Activated CD4-positive, alpha-beta T cell treated with anti-CD3 and anti-CD28 coated beads, Interleukin-2, amount 10 ng/mL, durations not matched to agents 7 days and 5 days (primary cell): ENCODE measurements around the gene FUT7. TPM values are rescaled to one million over a fixed set of nuclear protein-coding genes. Genes with fewer than 3 reads are reported as not detected.
A peak's percentile ranks its signal among the peaks of the same experiment; 100 is the strongest.

Experiments used
- CTCF ChIA-PET: fragments of 350-600 bp; sonication (Branson Sonifier 250); formaldehyde crosslinking; loops from one replicate; lab custom pipeline; 2021; ENCODE audit warnings: antibody characterized with exemption; lab: Charles Lee
- POLR2A ChIA-PET: fragments of 350-600 bp; sonication (Branson Sonifier 250); formaldehyde crosslinking; loops from one replicate; lab custom pipeline; 2021; ENCODE audit warnings: antibody characterized with exemption; lab: Charles Lee
- DNase-seq: peaks from one replicate; pipeline ENCODE4 v3.0.0-alpha.2; 2020
- H3K27ac Mint-ChIP-seq: one replicate; pipeline ENCODE4 v1.8.0; 2021; ENCODE audit warnings: mild to moderate bottlenecking, moderate library complexity, mixed read lengths
- H3K27me3 Mint-ChIP-seq: one replicate; pipeline ENCODE4 v1.8.0; 2021; ENCODE audit warnings: mixed read lengths
- H3K36me3 Mint-ChIP-seq: one replicate; pipeline ENCODE4 v1.8.0; 2021; ENCODE audit warnings: low read depth, mixed read lengths
- H3K4me1 Mint-ChIP-seq: one replicate; pipeline ENCODE4 v1.8.0; 2021; ENCODE audit warnings: mixed read lengths
- H3K4me3 Mint-ChIP-seq: one replicate; pipeline ENCODE4 v1.8.0; 2021; ENCODE audit warnings: mild to moderate bottlenecking, moderate library complexity, mixed read lengths
- H3K9me3 Mint-ChIP-seq: one replicate; pipeline ENCODE4 v1.8.0; 2021; ENCODE audit warnings: mixed read lengths
- total RNA-seq, 2 experiments: library from RNA; stranded (reverse); gene quantifications; one replicate each; pipeline ENCODE4 v1.2.3, GENCODE V29; 2021

FUT7 gene
- total RNA-seq, 2 experiments from 2014 or later: 8.9 to 10.3 TPM

- POLR2A ChIA-PET: no interaction called here
- no peaks in the 10 kb centered on the region for H3K9me3 Mint-ChIP-seq
- DNase-seq: no peak
- no peak overlapping the region for H3K27ac Mint-ChIP-seq
- no peak overlapping the region for H3K4me3 Mint-ChIP-seq
- H3K27me3 Mint-ChIP-seq: no peaks in the 10 kb centered on the region
- H3K36me3 Mint-ChIP-seq: peaks cover 3% of the 10 kb centered on the region
- peaks cover 36% of the 10 kb centered on the region for H3K4me1 Mint-ChIP-seq
- CTCF ChIA-PET: interaction anchor here (0.6 to 7.4 kb wide), 8 partner anchors 10 to 191 kb away, joined by 3 to 58 read pairs (median 4); partner anchors contain the start of genes MAN1B1 and NPDC1
Observed at GRCh38 chr9:137025517-137025966, 6.3 kb downstream of the FUT7 start.

GRCh38 chr9:137023583-137023991 lies 8.3 kb downstream of the FUT7 start:
- DNase-seq: no peak
- no peak overlapping the region for H3K27ac Mint-ChIP-seq
- no peaks in the 10 kb centered on the region for H3K9me3 Mint-ChIP-seq
- H3K4me3 Mint-ChIP-seq: no peak overlapping the region
- CTCF ChIA-PET: interaction anchor here (7.4 kb wide), 1 partner anchor 12 kb away, joined by 58 read pairs; no protein-coding TSS in a partner anchor
- peaks cover 19% of the 10 kb centered on the region for H3K4me1 Mint-ChIP-seq
- H3K27me3 Mint-ChIP-seq: no peaks in the 10 kb centered on the region
- peaks cover 3% of the 10 kb centered on the region for H3K36me3 Mint-ChIP-seq
- POLR2A ChIA-PET: interaction anchor here (0.6 kb wide), 1 partner anchor 198 kb away, joined by 9 read pairs; no protein-coding TSS in a partner anchor

- POLR2A ChIA-PET: no interaction called here
- Mint-ChIP-seq H3K9me3 (no peaks in the 10 kb centered on the region), H3K4me3 (no peak overlapping the region)
Observed at GRCh38 chr9:137023157-137023556, 8.7 kb downstream of the FUT7 start.

GRCh38 chr9:137022662-137023008 lies 9.3 kb downstream of the FUT7 start:
- no peaks in the 10 kb centered on the region for H3K27me3 Mint-ChIP-seq
- peaks cover 19% of the 10 kb centered on the region for H3K4me1 Mint-ChIP-seq
- ChIA-PET POLR2A (no interaction called here), CTCF (interaction anchor here (0.7 to 7.4 kb wide), 4 partner anchors 13 to 180 kb away, joined by 3 to 58 read pairs (median 4); partner anchors contain the start of gene AJM1)
- DNase-seq: no peak
- no peak overlapping the region for H3K4me3 Mint-ChIP-seq
- no peak overlapping the region for H3K27ac Mint-ChIP-seq
- H3K9me3 Mint-ChIP-seq: no peaks in the 10 kb centered on the region
- peaks cover 3% of the 10 kb centered on the region for H3K36me3 Mint-ChIP-seq

More at GRCh38 chr9:137023157-137023556, 8.7 kb downstream of the FUT7 start:
- Mint-ChIP-seq H3K36me3 (peaks cover 3% of the 10 kb centered on the region), H3K27ac (peak overlapping the region; percentile 25), H3K4me1 (peaks cover 19% of the 10 kb centered on the region), H3K27me3 (no peaks in the 10 kb centered on the region)
- DNase-seq: no peak
- CTCF ChIA-PET: interaction anchor here (1.3 to 7.4 kb wide), 2 partner anchors 12 to 15 kb away, joined by 4 to 58 read pairs; no protein-coding TSS in a partner anchor

- H3K4me1 Mint-ChIP-seq: peaks cover 16% of the 10 kb centered on the region
- H3K4me3 Mint-ChIP-seq: no peak overlapping the region
- no peaks in the 10 kb centered on the region for H3K27me3 Mint-ChIP-seq
- CTCF ChIA-PET: interaction anchor here (0.7 to 8.6 kb wide), 7 partner anchors 7 to 180 kb away, joined by 3 to 59 read pairs (median 4); partner anchors contain the start of genes ABCA2, AJM1, CLIC3 and FUT7
- peaks cover 3% of the 10 kb centered on the region for H3K36me3 Mint-ChIP-seq
- peak; percentile 75 for DNase-seq
- H3K27ac Mint-ChIP-seq: no peak overlapping the region
- H3K9me3 Mint-ChIP-seq: no peaks in the 10 kb centered on the region
- POLR2A ChIA-PET: no interaction called here
Observed at GRCh38 chr9:137021979-137022661, 9.8 kb downstream of the FUT7 start.

GRCh38 chr9:137021568-137021978 lies 10.3 kb downstream of the FUT7 start:
- Mint-ChIP-seq H3K27ac (no peak overlapping the region), H3K9me3 (no peaks in the 10 kb centered on the region), H3K4me3 (no peak overlapping the region), H3K4me1 (peaks cover 13% of the 10 kb centered on the region), H3K36me3 (peaks cover 6% of the 10 kb centered on the region), H3K27me3 (no peaks in the 10 kb centered on the region)
- ChIA-PET CTCF (interaction anchor here (0.6 to 8.6 kb wide), 7 partner anchors 8 to 179 kb away, joined by 3 to 59 read pairs (median 4); partner anchors contain the start of genes ABCA2, AJM1, CLIC3 and FUT7), POLR2A (no interaction called here)
- DNase-seq: no peak

GRCh38 chr9:137020771-137021567 lies 10.9 kb downstream of the FUT7 start:
- Mint-ChIP-seq H3K9me3 (no peaks in the 10 kb centered on the region), H3K27me3 (no peaks in the 10 kb centered on the region), H3K4me3 (no peak overlapping the region), H3K4me1 (peaks cover 11% of the 10 kb centered on the region), H3K36me3 (peaks cover 6% of the 10 kb centered on the region), H3K27ac (no peak overlapping the region)
- ChIA-PET CTCF (interaction anchor here (0.6 to 8.6 kb wide), 7 partner anchors 8 to 178 kb away, joined by 3 to 59 read pairs (median 4); partner anchors contain the start of genes ABCA2, AJM1, CLIC3 and FUT7), POLR2A (no interaction called here)
- DNase-seq: no peak

GRCh38 chr9:137019891-137020683 lies 11.8 kb downstream of the FUT7 start:
- no peak overlapping the region for H3K4me3 Mint-ChIP-seq
- no peak for DNase-seq
- ChIA-PET POLR2A (no interaction called here), CTCF (interaction anchor here (0.7 to 8.6 kb wide), 6 partner anchors 9 to 293 kb away, joined by 3 to 59 read pairs (median 5); partner anchors contain the start of genes ABCA2, FUT7 and NPDC1)
- peaks cover 11% of the 10 kb centered on the region for H3K4me1 Mint-ChIP-seq
- H3K36me3 Mint-ChIP-seq: peaks cover 6% of the 10 kb centered on the region
- no peaks in the 10 kb centered on the region for H3K9me3 Mint-ChIP-seq
- H3K27me3 Mint-ChIP-seq: no peaks in the 10 kb centered on the region
- no peak overlapping the region for H3K27ac Mint-ChIP-seq

GRCh38 chr9:137018761-137019559 lies 12.9 kb downstream of the FUT7 start:
- ChIA-PET POLR2A (no interaction called here), CTCF (interaction anchor here (0.7 to 8.6 kb wide), 4 partner anchors 10 to 292 kb away, joined by 3 to 59 read pairs (median 5); partner anchors contain the start of genes ABCA2 and FUT7)
- Mint-ChIP-seq H3K4me3 (no peak overlapping the region), H3K27ac (no peak overlapping the region), H3K27me3 (no peaks in the 10 kb centered on the region), H3K36me3 (peaks cover 6% of the 10 kb centered on the region), H3K4me1 (peaks cover 7% of the 10 kb centered on the region), H3K9me3 (no peaks in the 10 kb centered on the region)
- DNase-seq: no peak

GRCh38 chr9:137017791-137018497 lies 13.9 kb downstream of the FUT7 start:
- no peak for DNase-seq
- Mint-ChIP-seq H3K36me3 (peaks cover 6% of the 10 kb centered on the region), H3K27me3 (no peaks in the 10 kb centered on the region), H3K27ac (no peak overlapping the region), H3K9me3 (no peaks in the 10 kb centered on the region), H3K4me3 (no peak overlapping the region), H3K4me1 (peaks cover 3% of the 10 kb centered on the region)
- ChIA-PET CTCF (interaction anchor here (2.1 to 8.6 kb wide), 2 partner anchors 11 to 18 kb away, joined by 6 to 59 read pairs; partner anchors contain the start of genes ABCA2 and FUT7), POLR2A (no interaction called here)

- POLR2A ChIA-PET: no interaction called here
- H3K27me3 Mint-ChIP-seq: no peaks in the 10 kb centered on the region
- CTCF ChIA-PET: interaction anchor here (8.6 kb wide), 1 partner anchor 12 kb away, joined by 59 read pairs; the partner anchor contains the start of genes ABCA2 and FUT7
Observed at GRCh38 chr9:137017071-137017470, 14.8 kb downstream of the FUT7 start.

More at GRCh38 chr9:137017071-137017470, 14.8 kb downstream of the FUT7 start:
- peaks cover 4% of the 10 kb centered on the region for H3K36me3 Mint-ChIP-seq
- no peak for DNase-seq
- no peak overlapping the region for H3K27ac Mint-ChIP-seq
- peaks cover 1% of the 10 kb centered on the region for H3K4me1 Mint-ChIP-seq
- H3K9me3 Mint-ChIP-seq: no peaks in the 10 kb centered on the region
- H3K4me3 Mint-ChIP-seq: no peak overlapping the region
